GM21390 (cell line): ENCODE measurements around the gene KAZN.

Experiments
- ATAC-seq: cut with Tn5 transposase; IDR thresholded peaks from one replicate; pipeline ENCODE4 v1.9.1; 2021; ENCODE audit not compliant: unreplicated experiment

Gene KAZN

DNA sequence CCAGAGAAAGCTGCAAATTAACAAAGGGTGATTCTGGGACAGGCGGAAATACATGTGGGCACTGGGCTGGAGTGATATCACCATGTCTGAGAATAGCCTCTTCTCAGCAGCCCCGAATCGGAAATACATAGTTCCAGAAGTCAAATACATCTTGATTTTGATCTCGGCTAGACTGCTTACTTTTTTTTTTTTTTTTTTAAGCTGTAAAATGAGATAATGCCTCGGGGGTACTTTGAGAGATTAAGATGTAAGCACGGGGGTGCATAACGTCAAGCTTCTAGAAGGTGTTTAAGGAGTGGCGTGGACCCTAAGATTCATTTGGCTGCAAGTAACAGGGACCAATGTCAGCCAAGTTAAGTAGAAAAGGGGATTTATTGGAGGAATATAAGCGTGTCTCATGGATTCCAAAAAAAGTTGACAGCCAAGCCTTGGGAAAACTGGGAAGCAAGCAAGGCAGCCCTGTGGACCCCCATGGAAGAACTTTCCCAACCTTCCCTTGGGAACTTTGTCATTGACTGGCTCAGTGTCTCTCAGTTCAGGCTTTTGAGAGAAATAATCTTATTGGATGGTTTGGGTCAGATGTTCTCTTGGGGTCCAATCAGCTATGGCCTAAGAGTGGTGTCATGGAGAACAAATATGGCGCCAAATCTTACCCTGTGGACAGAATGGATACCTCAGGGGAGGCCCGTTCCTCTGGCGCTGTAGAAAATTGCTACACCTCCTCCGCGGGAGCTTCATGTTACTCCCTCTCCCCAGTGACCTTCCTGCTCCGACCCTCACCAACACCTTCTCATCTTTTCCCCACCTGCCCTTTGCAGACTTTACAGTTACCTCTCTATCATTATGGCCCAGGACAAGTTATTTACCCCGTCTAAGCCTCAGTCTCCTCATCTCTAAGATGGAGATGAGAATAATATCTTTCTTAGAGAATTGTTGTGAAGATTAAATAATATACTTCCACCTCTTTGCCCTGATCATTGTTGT is 186.6 kb downstream of the KAZN start:
- ATAC-seq: no peak

DNA sequence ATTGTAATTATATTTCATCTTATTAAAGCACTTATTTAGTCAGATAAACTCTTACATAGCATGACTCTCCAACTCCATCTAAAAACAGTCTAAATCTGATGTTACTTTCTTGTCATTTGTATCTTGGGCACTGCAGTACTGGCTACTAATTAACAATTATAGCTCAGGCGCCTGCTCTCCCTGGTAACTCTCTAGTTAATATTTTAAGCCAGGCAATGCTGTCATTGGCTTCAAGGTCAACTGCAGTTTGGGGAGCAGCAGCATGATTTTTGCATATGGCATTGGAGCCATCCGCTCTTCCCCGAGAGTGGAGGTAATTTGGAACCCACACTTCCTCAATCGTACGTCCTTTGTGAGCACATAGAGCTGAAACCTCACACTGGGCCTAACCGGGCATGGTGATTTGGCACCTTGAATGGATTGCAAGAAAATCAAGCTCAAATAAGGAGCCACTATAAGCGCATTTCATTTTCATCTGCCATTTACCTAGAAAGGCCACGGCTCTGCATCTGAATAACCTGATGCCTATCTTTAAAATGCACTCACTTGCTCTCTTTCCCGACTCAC is 187.7 kb downstream of the KAZN start:
- no peak for ATAC-seq

DNA sequence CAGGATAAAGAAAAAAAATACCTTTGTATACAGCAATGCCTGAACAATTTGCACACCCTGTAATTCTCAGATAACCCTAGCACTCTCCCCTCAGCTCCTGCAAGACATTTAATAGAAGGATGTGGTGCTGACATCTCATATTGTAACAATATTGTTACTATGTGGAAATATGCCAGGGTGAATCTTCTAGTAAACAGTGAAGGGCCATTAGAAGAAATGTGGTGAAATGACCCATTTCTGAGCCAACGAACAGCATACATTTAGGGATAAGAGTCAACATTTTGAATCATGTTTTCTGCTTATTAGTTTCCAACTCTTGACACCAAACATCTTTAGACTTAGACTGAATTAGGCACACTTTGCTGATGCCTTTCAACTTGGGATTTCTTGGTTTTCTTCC is 188.2 kb downstream of the KAZN start:
- no peak for ATAC-seq

DNA sequence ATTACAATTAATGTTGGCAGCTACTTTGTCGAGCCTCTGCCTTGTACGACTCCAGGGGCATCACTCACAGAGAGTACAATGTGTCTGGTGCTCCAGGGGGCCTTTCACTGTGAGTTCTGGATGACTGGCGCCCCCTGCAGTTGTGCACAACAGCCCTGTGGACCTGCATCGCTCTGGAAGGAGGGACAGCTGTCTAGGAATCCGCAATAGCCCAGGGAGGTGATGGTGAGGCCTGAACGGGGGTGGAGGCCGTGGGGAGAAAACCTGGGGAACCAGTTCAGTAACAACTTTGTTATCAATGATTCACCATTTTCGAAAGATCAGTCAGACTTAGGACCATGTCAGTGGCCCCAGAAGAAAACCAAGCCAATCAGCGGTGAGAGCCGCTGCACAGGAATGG is 189.1 kb downstream of the KAZN start:
- ATAC-seq: no peak

DNA sequence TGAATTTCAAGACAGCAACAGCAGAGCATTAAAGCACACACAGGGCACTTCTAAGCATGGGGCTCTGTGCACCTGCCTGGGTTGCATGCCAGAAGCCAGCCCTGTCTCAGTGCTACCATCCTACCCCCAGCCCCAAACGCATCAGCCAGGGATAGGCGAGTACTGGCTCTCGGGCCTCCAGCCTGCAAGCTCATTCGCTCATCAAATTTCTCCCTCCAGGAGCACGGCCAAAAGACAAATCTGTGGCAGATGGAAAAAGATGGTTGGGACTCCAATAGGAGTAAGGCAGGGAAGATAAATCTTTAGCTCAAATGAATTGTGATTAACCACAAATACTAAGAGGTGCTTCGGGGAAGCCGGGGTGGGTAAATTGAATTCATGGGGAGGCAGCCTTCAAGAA is 189.6 kb downstream of the KAZN start:
- ATAC-seq: no peak

DNA sequence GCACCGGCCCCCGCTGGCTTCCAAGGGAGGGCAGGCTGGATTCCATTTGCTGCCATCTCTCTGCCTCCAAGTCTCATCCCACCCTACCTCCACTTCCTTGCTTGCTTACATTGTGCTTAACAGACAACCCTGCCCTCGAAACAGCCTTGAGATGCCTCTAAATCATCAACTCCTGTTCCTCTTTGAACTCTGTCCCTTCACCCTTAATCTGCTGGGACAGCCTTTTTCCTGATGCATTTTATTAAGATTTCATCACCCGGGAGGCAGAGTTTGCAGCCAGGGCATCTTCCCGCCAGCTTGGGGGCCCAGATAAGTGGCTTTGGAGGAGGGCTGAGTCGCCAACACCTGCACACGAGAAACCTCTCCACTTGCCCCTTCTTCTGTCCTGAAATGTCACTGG is 192.5 kb downstream of the KAZN start:
- ATAC-seq: no peak

- no peak for ATAC-seq
Observed at GRCh38 chr1:14791654-14792053, 193.2 kb downstream of the KAZN start.

DNA sequence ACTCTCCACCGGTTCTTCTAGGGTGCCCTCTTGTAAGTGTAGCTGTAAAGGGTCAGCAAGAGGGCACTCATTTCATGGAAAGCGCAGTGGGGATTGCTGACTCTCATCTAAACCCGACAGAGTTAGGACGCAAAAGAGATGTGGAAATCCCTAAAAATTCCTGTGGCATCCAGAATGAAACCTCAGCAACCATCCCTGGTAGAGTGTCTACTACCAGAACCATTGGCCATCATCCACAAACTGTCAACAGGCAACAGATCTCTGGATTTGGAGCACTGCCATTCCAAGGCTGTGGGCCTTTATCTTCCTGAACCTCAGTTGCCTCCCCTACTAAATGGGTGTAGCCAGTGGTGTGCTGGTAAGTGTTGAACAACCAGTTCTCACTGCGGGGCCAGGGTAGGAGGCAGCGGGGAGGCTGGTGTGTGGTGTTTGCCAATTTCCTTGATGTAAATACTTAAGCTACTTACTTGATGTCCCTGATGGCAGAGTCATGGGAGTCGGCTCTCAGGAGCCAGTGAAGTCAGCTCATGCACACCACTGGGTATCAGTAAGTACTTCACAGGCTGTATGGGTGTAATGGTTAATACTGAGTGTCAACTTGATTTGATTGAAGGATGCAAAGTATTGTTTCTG is 195.8 kb downstream of the KAZN start:
- no peak for ATAC-seq

DNA sequence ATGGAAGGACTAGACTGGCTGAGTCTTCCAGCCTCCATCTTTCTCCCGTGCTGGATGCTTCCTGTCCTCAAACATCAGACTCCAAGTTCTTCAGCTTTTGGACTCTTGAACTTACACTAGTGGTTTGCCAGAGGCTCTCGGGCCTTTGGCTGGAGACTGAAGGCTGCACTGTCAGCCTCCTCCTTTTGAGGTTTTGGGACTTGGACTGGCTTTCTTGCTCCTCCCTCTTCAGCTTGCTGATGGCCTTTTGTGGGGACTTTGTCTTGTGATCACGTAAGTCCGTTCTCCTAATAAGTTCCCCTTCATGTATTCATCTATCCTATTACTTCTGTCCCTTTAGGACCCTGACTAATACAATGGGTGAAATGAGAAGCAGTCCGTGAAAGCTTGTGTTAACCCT is 196.4 kb downstream of the KAZN start:
- no peak for ATAC-seq

- ATAC-seq: no peak
Observed at GRCh38 chr1:14795589-14795988, 197.1 kb downstream of the KAZN start.

- no peak for ATAC-seq
Observed at GRCh38 chr1:14800014-14800413, 201.5 kb downstream of the KAZN start.

- no peak for ATAC-seq
Observed at GRCh38 chr1:14800500-14801076, 202.1 kb downstream of the KAZN start.

- no peak for ATAC-seq
Observed at GRCh38 chr1:14803002-14803789, 204.7 kb downstream of the KAZN start.

- no peak for ATAC-seq
Observed at GRCh38 chr1:14804626-14805025, 206.1 kb downstream of the KAZN start.

- no peak for ATAC-seq
Observed at GRCh38 chr1:14806772-14807171, 208.3 kb downstream of the KAZN start.

DNA sequence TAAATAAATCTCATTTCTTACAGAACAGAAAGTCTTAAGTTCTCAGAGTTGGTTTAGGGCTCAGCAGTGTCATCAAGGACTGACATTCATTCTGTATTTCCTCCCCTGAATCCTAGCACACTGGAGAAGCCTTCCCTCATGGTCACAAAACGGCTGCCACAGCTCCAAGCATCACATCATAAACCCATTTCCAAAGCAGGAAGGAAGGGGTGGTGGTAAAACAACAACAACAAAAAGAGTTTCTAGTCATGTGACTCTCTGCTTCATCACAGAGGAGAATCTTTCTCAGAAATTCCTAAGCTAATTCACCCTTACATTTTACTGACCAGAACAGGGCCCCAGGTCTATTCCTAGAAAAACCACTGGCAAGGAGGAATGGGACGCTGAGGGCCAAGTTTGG is 210.3 kb downstream of the KAZN start:
- ATAC-seq: no peak

DNA sequence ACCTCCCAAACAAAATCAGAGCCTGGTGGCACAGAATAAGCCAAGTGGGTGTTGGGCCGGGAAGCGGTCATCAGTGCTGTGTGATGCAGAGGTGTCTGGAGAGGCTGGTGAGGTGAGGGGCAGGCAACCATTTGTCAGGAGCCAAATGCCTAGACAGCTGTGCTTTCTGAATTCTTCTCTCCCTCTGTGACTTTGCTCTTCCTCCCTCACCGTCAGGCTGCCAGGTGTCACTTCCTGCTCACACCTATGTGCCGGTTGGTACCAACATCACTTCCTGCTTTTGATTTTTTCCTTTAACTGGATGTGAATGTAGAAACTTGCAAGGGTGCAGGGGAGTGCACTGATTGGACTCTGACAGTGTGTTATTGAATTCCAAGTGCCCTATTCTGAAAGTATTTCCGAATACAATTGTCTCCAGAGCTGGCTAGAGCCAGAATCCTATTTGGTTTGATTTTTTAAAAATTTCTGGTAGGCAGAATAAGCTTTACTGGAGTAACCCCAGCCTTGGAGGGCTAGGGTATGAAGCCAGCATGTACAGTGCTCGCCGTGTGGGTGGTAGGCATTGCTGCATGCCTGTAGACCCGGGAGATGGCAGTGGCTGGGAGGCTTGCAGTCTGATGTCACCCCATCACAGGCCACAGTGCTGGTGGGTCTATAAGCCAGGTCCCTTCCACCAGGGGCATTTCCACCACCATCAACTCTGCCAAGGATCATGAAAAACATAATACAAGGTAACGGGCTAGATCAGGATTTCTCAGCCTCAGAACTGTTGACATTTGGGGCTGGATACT is 210.9 kb downstream of the KAZN start:
- ATAC-seq: no peak

GRCh38 chr1:14810595-14811361 is 212.3 kb downstream of the KAZN start:
- ATAC-seq: no peak

DNA sequence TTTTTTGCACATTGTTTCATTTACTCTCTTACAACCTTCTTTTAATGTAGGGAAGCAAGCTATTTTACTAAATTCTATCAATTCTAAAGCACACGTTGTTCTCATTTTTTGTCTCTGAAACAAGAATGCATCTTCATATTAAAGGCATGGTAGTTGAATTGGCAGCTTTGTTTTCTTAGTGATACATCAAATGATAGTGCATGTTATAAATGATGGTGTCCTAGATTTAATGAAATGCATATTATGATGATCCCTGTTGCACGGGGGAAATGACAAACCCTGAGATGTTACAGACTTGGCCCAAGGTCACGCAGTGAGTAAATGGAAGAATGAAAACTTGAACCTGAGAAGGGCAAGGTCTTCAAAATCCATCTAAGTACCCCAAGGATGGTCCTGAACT is 213.1 kb downstream of the KAZN start:
- ATAC-seq: no peak
